Subcutaneous abdominal adipose tissue (tissue), 5 donors: ENCODE results near the gene TMEM202.
"Not testable (repeated sequence)": the region's sequence is repeated elsewhere in the genome, so short reads cannot be mapped to it uniquely, and the experiment has no call there.

ENCODE experiments used
- H3K27ac ChIP-seq: one replicate; pipeline ENCODE4 v1.7.0; 2013; ENCODE audit warnings: low read depth, mild to moderate bottlenecking, inconsistent platforms, low read length, moderate library complexity
- H3K27me3 ChIP-seq, 5 donors: one replicate each; pipeline ENCODE4 v1.7.0; 2013; ENCODE audit warnings: low read length in 5 of 5, inconsistent platforms in 1 of 5; ENCODE audit not compliant: control insufficient read depth in 5 of 5, insufficient read depth in 4 of 5
- H3K36me3 ChIP-seq, 5 donors: one replicate each; pipeline ENCODE4 v1.7.0; 2013; ENCODE audit warnings: low read length in 5 of 5; ENCODE audit not compliant: control insufficient read depth in 5 of 5, insufficient read depth in 5 of 5
- H3K4me1 ChIP-seq, 5 donors: one replicate each; pipeline ENCODE4 v1.7.0; 2013; ENCODE audit warnings: low read length in 5 of 5, mild to moderate bottlenecking in 3 of 5, moderate library complexity in 1 of 5; ENCODE audit not compliant: control insufficient read depth in 5 of 5, insufficient read depth in 5 of 5
- H3K4me3 ChIP-seq, 5 donors: one replicate each; pipeline ENCODE4 v1.7.0; 2013; ENCODE audit warnings: low read length in 5 of 5, low read depth in 1 of 5
- H3K9ac ChIP-seq, 5 donors: one replicate each; pipeline ENCODE4 v1.7.0; 2013; ENCODE audit warnings: low read length in 5 of 5, mild to moderate bottlenecking in 4 of 5, moderate library complexity in 3 of 5
- H3K9me3 ChIP-seq, 5 donors: one replicate each; pipeline ENCODE4 v1.7.0; 2013; ENCODE audit warnings: low read length in 5 of 5; ENCODE audit not compliant: control insufficient read depth in 5 of 5
- donor health status: healthy.
- donor health status: healthy.
- donor health status: healthy.
- donor health status: healthy.
- donor health status: healthy.

TMEM202 gene

GRCh38 chr15:72419768-72420167, 21.7 kb downstream of the TMEM202 start:
- H3K4me3 ChIP-seq, H3K36me3 ChIP-seq, H3K27ac ChIP-seq, H3K4me1 ChIP-seq, H3K9ac ChIP-seq, H3K27me3 ChIP-seq: not testable (repeated sequence)
- H3K9me3 ChIP-seq, result peaks cover 0 to 11% (median 4%) of the 10 kb centered on the region in 5 donors

- H3K4me1 ChIP-seq, result no peaks in the 10 kb centered on the region
- no peak overlapping the region for H3K4me3 ChIP-seq
- H3K27me3 ChIP-seq, result no peaks in the 10 kb centered on the region
- H3K36me3 ChIP-seq, result no peaks in the 10 kb centered on the region
- H3K9me3 ChIP-seq, result peaks cover 2 to 12% (median 10%) of the 10 kb centered on the region in 5 donors
- H3K27ac ChIP-seq, result no peak overlapping the region
- H3K9ac ChIP-seq, result no peak overlapping the region
Measured at GRCh38 chr15:72420576-72420975, 22.5 kb downstream of the TMEM202 start.

GRCh38 chr15:72421484-72421883, 23.4 kb downstream of the TMEM202 start:
- peaks cover 2 to 12% (median 10%) of the 10 kb centered on the region in 5 donors for H3K9me3 ChIP-seq
- no peaks in the 10 kb centered on the region for H3K27me3 ChIP-seq
- H3K36me3 ChIP-seq, result no peaks in the 10 kb centered on the region
- H3K9ac ChIP-seq, result no peak overlapping the region
- no peak overlapping the region for H3K4me3 ChIP-seq
- no peak overlapping the region for H3K27ac ChIP-seq
- no peaks in the 10 kb centered on the region for H3K4me1 ChIP-seq

- H3K4me1 ChIP-seq, result no peaks in the 10 kb centered on the region
Measured at GRCh38 chr15:72423256-72423655, 25.2 kb downstream of the TMEM202 start.

GRCh38 chr15:72426753-72427152, 28.6 kb downstream of the TMEM202 start:
- no peaks in the 10 kb centered on the region for H3K4me1 ChIP-seq
- H3K27ac ChIP-seq, result no peak overlapping the region
- H3K36me3 ChIP-seq, result no peaks in the 10 kb centered on the region
- no peak overlapping the region for H3K9ac ChIP-seq
- H3K4me3 ChIP-seq, result no peak overlapping the region
- peaks cover 2 to 21% (median 10%) of the 10 kb centered on the region in 5 donors for H3K9me3 ChIP-seq
- no peaks in the 10 kb centered on the region for H3K27me3 ChIP-seq

More at GRCh38 chr15:72423256-72423655, 25.2 kb downstream of the TMEM202 start:
- H3K27me3 ChIP-seq, result no peaks in the 10 kb centered on the region
- H3K4me3 ChIP-seq, result no peak overlapping the region
- no peak overlapping the region for H3K27ac ChIP-seq
- no peaks in the 10 kb centered on the region for H3K36me3 ChIP-seq
- peaks cover 2 to 21% (median 12%) of the 10 kb centered on the region in 5 donors for H3K9me3 ChIP-seq
- no peak overlapping the region for H3K9ac ChIP-seq

GRCh38 chr15:72437650-72438316, 39.7 kb downstream of the TMEM202 start:
- Histone ChIP-seq H3K9ac (no peak overlapping the region), H3K27ac (no peak overlapping the region), H3K9me3 (peaks cover 0 to 13% (median 10%) of the 10 kb centered on the region in 5 donors), H3K36me3 (no peaks in the 10 kb centered on the region), H3K4me3 (no peak overlapping the region), H3K4me1 (no peaks in the 10 kb centered on the region), H3K27me3 (no peaks in the 10 kb centered on the region)

- not testable (repeated sequence) for H3K4me1 ChIP-seq, H3K4me3 ChIP-seq, H3K27me3 ChIP-seq, H3K9ac ChIP-seq, H3K36me3 ChIP-seq, H3K9me3 ChIP-seq, H3K27ac ChIP-seq
Measured at GRCh38 chr15:72442848-72443247, 44.7 kb downstream of the TMEM202 start.

GRCh38 chr15:72445426-72445825, 47.3 kb downstream of the TMEM202 start:
- no peaks in the 10 kb centered on the region for H3K4me1 ChIP-seq
- no peak overlapping the region for H3K27ac ChIP-seq
- no peak overlapping the region for H3K9ac ChIP-seq
- H3K27me3 ChIP-seq, result no peaks in the 10 kb centered on the region
- no peak overlapping the region for H3K4me3 ChIP-seq
- no peaks in the 10 kb centered on the region for H3K36me3 ChIP-seq
- H3K9me3 ChIP-seq, result no peaks in the 10 kb centered on the region

GRCh38 chr15:72450805-72451204, 52.7 kb downstream of the TMEM202 start:
- no peak overlapping the region for H3K27ac ChIP-seq
- H3K9me3 ChIP-seq, result no peaks in the 10 kb centered on the region
- no peak overlapping the region for H3K4me3 ChIP-seq
- H3K36me3 ChIP-seq, result no peaks in the 10 kb centered on the region
- no peaks in the 10 kb centered on the region for H3K27me3 ChIP-seq
- no peak overlapping the region for H3K9ac ChIP-seq
- H3K4me1 ChIP-seq, result no peaks in the 10 kb centered on the region

GRCh38 chr15:72451224-72451623, 53.1 kb downstream of the TMEM202 start:
- Histone ChIP-seq H3K9ac (no peak overlapping the region), H3K4me1 (no peaks in the 10 kb centered on the region), H3K36me3 (no peaks in the 10 kb centered on the region), H3K27me3 (no peaks in the 10 kb centered on the region), H3K9me3 (no peaks in the 10 kb centered on the region), H3K4me3 (no peak overlapping the region), H3K27ac (no peak overlapping the region)
